GM21723 (cell line): Measurements from ENCODE around the gene PLXDC2.
"Not testable (repeated sequence)": the region's sequence is repeated elsewhere in the genome, so short reads cannot be mapped to it uniquely, and the experiment has no call there.

Experiments used
- ATAC-seq: cut with Tn5 transposase; IDR thresholded peaks from one replicate; pipeline ENCODE4 v1.9.1; 2021; ENCODE audit warnings: mild to moderate bottlenecking, moderate library complexity; ENCODE audit not compliant: unreplicated experiment

PLXDC2 gene

DNA sequence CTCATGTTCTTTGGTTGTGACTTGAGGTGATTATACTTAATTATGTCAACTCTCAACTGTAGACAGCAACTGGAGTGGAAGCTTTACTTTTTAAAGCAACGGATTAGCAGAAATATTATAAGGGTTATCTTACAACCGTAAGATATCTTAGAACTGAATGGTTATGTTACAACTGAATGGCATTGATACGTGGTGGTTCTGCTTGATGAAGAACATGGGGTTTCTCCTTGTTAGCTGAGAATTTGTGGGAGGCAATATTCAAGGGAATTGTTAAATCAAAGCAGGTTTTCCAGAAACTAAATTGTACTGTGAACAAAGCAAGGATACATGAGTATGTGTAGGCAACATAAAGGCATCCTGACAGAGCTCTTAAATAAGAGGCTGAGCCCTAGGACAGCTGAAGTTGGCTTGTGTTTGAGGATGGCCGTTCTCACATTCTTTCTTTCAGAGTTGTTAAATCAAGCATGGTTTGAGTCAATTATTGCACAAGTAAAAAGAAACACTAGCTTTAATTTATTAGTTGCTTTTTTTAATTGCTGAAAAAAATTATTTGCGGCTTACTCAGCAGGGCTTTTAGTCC, 350.0 kb downstream of the PLXDC2 start:
- no peak for ATAC-seq

DNA sequence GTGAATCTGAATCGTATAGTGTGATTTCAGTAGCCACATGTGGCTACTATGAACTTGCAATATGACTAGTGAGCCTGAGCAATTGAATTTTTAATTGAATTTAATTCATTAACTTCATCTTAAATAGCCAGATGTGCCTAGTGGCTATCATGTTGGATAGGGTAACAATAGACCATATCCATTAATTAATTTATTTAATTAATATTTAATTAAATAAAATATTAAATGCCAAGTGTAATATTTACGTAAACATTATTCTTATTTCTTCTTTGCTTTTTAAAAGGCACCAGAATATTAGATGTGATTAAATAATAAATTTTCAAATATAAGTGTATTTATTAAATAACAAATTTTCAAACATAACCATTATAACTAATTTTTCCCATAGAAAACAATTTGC, 354.4 kb downstream of the PLXDC2 start:
- no peak for ATAC-seq

DNA sequence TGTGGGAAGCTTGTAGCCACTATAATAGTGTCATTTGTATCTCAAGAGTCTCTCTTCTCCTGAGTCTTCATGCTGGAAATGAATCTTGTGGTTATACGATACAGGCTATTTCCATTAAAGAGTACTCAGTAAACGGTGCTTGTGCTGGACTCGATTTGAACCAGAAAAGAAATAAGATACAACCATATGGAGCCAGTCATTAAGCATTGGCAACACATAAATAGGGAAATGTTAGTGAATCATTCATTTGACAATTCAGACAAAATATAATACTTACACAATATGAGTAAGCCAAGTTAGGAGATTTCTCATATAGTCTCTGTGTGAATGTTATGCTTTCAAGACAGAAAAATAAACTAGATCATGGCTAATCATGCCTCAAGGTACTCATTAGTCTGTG, 356.8 kb downstream of the PLXDC2 start:
- ATAC-seq, result no peak

DNA sequence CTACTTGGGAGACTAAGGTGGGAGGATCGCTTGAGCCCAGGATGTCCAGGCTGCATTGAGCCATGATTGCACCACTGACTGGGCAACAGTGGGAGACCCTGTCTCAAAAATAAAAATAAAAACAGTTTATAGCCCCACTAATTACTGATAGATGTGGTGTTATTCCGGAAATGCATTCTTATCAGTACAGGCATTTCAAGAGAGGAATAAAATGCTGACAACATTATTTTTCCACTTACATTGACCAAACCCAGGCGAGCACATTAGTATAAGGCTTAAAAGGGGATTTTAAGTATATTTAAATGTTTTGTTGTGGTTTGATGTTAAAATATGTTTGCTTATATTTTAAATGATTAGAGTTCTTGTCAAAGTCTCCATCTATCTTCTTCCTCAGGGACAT, 359.5 kb downstream of the PLXDC2 start:
- no peak for ATAC-seq

DNA sequence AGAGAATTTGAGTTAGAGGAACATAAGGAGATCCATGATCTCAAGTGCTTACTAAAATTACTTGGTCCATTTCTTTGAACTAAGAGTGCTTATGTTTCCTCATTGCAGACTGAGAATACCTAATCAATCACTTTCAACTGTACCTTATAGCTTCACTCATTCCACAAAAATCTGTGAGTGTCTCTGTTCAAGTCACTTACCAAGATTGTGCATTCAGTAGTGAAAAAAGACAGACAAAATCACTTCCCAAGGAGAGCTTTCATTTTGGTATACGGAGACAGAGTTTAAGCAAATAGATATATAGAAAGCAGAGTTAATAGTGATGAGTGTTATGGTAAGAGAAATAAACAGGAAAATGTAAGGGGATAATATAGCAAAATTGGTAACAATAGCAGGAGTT, 364.5 kb downstream of the PLXDC2 start:
- ATAC-seq, result no peak

DNA sequence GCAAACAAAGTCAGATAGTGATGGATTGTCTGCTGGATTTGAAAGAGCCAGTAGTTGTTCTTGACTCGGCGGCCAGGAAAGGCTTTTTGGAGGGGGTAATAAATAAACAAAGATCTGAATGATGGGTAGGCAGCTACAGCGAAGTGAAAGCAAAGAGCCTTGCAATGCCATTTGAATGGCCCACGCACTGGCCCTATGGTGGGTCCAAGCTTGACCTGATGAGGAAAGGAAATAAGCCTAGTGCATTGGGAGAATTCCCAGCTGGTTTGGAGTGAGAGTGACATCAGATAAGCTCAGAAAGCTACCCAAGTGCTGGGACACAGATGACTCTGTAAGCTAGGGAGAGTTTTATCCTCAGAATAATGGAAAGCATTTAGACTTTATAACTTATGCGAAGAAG, 365.2 kb downstream of the PLXDC2 start:
- no peak for ATAC-seq

DNA sequence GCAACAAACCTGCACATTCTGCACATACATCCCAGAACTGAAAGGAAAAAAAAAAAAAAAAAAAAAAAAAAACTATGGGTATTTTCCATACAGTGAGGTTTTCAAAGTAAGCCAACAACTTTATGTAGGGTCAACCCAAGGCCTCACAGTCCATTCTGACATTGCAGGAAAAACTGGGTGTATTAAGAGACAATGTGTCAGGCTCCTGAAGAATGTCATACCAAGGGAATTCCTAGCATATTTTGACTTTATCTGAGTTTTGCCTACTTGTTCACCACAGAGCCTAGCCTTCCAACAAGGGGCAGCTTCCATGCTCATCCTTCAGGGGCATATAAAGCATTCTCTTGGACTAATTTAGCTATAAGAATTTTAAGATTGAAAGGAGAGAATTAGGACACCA, 368.9 kb downstream of the PLXDC2 start:
- ATAC-seq, result no peak

DNA sequence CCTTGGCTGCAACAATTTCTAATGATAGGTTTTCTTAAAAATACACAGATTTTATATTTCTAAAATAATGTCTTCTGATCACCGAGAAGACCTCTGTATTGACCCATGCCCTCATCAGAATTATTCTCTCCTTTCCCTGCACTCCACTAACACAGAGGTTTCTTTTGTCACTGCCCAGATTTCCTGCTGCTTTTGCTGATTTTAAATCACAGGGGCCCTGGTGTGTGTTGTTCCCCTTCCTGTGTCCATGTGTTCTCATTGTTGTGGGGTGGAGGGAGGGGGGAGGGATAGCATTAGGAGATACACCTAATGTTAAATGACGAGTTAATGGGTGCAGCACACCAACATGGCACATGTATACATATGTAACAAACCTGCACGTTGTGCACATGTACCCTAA, 375.2 kb downstream of the PLXDC2 start:
- not testable (repeated sequence) for ATAC-seq

DNA sequence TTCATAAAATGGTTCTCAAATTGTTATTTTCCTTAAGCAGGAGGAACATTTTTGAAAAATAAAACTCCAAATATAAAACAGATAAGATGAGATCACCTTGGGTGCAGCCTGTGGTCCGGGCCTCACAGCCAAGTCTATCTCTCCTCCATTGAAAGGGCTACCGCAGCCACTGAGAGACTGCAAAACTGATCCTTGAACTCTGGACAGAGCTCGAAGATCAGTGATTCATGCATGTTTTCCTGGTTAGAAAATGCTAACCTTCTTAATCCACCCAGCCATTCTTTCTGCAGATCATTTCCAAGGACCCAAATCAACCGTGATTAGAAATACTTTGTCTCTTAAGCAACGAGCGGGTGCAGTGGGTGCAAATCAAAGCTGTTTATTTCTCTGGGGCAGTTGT, 378.8 kb downstream of the PLXDC2 start:
- no peak for ATAC-seq

DNA sequence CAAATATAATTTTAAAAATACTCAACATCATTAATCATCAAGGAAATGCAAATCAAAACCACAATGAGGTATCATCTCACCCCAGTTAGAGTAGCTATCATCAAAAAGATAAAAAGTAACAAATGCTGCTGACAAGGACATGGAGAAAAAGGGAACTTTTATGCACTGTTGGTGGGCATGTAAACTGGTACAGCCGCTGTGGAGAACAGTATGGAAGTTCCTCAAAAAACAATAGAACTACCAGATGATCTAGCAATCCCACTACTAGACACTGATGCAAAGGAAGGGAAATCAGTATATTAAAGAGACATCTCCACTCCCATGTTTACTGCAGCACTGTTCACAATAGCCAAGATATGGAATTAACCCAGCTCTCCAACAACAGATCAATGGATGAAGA, 384.5 kb downstream of the PLXDC2 start:
- no peak for ATAC-seq

DNA sequence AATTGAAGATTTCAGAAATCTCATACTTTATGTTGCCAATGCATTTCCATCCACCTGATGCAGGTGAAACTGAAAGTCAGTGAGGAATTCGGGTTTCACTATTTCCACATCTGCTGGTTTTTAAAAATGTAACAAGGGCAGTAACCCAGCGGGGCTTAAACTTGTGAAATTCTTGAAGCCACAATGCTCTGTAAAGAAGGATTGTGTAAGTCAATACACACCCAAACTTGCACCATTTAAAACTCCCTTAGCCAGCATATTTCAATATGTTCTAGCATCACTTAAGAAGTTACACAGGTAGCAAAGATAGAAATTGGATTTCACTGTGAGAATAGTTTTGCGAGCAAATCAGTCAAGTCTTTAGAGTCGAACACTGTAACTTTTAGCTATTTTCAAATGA, 386.1 kb downstream of the PLXDC2 start:
- ATAC-seq, result no peak

DNA sequence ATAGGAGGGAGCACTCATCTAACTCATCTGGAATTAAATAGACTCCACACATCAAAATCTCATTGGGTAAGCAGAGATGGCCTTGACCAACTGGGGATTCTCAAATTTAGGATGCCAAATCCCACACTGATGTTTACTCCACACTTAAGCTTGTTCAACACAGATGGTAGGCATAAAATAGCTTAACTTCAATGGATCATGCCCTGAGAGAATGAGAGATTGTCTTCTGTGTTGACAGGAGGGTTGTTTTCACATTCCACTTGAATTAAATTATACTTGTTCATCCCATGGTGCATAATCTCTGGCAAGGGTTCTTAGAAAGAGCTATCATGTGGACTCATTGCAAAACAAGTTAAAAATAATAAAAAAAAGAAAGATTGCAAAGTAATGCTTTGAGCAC, 391.4 kb downstream of the PLXDC2 start:
- ATAC-seq, result no peak

DNA sequence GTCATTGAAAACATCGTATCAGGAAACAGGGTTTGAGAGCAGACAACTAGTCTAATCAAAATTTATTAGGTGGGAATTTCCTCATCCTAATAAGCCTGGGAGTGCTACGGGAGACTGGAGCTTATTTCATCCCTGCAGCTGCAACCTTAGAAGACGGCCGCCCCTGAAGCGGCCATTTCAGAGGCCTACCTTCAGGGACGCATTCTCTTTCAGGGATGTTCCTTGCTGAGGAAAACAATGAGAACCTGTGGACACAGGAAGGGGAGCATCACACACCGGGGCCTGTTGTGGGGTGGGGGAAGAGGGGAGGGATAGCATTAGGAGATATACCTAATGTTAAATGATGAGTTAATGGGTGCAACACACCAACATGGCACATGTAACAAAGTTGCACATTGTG, 392.9 kb downstream of the PLXDC2 start:
- ATAC-seq, result not testable (repeated sequence)

DNA sequence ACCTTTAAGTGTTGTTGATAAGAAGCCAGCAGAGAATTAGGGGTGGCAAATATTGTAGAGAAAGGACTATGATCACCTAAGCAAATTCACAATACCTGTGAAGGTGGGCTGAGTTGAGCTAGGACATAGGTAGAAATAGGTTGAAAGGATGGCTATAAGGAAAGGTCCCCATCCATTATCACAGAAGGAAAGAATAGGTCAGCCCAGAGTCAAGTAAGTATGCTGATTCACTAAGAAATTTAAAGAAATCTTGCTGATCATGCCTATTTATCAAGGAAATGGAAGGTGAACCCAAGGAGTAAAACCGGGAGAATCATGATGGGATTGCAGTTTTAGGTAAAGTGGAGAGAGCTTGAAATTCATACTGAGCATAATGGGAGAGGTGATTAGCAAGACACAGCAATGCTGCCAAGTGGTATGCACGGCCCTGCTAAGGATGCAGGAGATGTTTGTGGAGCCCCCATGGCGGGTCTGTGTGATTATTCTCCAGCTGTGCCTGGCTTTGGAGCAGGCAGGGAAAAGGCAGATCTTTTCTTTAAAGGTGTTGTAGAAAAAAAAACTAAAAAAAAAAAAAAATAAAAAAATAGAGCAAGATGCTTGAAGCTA, 399.4 kb downstream of the PLXDC2 start:
- ATAC-seq, result no peak

DNA sequence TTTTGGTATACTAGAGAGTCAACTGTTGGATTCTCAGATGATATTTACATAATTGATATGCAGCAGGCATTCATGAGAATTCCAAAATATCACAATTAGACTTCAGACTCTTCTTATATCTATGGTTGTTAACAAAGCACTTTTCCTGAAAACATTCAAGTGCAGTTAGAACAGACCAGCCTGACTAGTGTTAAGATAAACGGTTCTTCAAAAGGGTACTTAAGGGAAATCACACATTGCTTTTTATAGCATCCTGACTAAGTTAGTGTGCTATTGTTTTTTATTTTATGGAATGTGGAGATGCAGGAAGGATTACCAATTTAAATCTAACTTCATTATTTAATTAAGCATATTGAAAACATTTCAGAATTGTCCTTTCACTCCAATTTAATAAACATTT, 405.1 kb downstream of the PLXDC2 start:
- no peak for ATAC-seq

DNA sequence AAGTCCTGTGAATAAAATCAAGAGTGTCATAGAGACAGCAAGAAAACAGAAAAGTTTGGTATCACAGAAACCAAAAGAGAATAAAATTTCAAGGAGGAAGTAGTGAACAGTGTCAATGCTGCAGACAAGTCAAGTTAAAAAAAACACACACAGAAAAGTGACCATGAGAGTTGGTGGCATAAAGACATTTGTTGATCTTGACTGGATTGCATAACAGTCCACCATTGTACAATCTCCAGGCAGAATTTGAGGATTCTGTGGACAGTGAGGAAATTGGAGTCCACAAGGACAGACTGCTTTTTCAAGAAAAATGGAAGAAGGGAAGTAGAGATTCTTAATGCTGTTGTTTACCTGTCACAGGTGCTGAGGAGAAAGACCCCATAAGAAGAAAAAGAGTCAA, 412.5 kb downstream of the PLXDC2 start:
- ATAC-seq, result no peak

DNA sequence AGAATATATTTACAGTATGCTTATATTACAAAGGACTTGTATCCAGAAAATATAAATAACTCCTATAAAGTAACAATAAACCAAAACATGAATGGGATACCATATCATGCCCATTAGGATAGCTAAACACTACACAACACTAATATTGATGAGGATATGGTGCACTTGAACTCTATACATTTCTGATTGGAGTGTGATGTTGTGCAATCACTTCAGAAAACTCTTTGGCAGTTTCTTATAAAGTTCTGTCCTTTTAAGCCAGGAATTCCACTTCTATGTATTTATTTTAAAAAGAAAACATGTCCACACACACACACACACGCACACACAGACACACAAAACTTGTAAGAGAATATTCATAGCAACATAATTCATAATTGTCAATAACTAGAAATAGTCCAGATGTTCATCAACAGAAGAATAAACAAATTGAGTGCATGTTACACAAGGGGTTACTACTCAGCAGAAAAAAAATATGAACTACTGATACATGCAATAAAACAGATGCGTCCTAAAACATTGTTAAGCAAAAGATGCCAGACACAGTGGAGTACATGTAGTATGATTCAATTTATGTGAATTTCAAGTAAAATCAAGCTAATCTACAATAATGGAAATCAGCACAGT, 416.0 kb downstream of the PLXDC2 start:
- ATAC-seq, result no peak

DNA sequence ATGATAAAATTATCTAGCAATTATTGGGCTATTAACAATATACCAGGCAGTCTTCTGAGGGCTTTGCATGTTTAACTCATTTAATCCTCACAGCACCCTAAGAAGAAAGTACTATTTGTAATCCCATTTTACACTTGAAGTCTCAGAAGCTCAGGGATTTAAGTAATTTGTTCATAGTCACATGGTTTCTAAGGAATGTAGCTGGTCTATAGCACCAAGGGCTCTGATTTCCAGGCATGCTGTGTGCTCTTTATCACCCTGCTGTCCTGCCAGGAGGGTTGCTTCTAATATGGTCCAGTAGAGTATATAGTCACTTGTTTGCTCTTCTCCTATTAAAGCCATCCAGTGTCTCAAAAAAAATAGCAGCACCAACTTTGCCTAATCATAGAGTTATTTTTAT, 417.2 kb downstream of the PLXDC2 start:
- no peak for ATAC-seq

DNA sequence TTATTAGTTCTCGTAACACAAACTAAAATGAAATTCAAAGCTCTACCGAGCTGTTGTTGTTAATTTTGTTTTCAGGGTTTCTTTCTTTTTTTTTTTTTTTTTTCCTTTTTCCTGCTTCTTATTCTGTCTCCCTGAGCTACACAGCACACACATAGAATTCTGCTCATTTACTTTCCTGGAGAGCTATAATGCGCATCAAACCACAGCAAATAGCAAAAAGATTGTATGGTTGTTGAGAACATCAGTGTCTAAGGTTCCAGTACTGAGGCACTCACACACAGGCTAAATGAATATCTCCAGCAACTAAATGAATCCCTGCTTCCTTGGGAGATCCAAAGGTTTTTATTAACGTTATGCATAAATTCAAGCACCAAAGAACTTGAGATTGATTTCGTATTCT, 418.3 kb downstream of the PLXDC2 start:
- ATAC-seq, result no peak

DNA sequence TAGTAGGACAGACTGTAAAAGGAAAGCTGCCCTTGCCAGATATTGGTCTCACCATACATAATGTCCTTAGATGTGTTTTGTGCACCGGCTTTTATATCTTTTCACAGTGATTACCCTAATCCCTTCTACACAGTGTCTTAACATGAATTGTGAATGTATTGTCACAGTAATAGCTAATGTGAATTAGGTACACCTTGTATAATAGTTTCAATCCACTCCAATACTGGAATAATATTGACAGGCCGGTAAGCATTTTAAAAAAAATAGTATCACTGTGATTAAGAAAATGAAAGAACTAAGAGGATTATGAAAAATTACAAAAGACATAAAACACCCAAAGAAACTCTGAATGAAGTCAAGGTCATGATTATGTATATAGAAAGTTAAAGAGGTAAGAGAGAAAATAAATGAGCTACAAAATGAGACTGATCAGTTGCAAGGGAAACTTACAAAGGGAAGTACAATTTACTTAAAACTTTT, 420.9 kb downstream of the PLXDC2 start:
- ATAC-seq, result no peak

DNA sequence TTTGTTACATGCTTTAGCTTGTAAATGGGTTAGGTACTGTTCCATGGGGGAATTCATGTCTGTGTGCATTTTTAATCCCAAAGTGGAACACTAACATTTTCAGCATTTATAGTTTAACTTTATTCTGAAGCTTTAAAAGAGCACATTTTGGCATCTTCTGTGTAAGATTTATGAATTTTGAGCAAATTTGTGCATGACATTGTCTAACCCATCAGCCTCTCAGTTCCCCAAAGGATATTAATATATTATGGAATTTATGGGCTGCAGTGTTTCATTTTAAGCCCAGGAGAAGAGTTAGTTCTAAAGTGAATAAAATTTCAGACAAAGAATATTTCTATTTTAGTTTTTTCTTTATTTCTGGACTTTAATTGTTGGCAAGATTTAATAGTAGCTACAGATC, 421.4 kb downstream of the PLXDC2 start:
- ATAC-seq, result no peak

DNA sequence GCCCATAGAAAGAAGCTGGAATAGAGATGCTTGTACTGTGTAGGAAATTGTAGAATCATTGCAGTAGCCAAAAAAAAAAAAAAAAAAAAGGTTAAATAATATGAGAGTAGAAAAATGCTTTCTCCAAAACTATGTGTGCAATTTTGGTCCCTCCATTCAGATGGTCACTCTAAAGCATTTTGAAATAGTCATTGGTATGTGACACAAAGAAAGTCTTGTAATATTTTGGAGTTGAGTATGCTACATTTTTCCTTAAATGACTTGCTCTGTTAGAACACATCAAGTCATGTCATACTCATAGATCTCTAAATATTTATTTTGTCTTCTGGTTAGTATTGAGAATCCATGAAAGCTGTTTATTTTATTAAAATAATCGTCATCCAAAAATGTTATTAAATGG, 424.4 kb downstream of the PLXDC2 start:
- ATAC-seq, result no peak

DNA sequence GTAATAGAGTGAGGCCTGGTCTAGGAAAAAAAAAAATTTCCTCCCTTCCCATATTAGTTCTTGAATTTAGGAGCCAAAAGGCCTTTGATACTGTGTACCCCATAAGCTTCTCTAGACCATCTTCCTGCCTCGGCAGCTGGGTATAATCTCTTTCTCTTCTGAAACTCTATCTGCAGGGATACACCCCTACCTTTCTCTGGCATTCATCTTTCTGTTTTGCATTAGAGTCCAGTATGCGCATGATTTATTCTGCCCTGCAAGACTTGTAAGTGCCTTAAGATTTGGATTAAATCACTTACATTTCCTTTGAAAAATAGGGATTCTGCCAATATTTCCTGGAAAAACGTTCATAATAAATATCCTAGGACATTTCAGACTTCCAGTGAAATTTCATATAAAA, 431.2 kb downstream of the PLXDC2 start:
- no peak for ATAC-seq
